ENCODE measurements around the gene IL12RB1.

IL12RB1 gene

GRCh38 chr19:18060472-18060871 lies 26.3 kb downstream of the IL12RB1 start:
- no peak for DNase-seq (ENCODE audit: low read depth)
- TF ChIP-seq, protein P1, sequence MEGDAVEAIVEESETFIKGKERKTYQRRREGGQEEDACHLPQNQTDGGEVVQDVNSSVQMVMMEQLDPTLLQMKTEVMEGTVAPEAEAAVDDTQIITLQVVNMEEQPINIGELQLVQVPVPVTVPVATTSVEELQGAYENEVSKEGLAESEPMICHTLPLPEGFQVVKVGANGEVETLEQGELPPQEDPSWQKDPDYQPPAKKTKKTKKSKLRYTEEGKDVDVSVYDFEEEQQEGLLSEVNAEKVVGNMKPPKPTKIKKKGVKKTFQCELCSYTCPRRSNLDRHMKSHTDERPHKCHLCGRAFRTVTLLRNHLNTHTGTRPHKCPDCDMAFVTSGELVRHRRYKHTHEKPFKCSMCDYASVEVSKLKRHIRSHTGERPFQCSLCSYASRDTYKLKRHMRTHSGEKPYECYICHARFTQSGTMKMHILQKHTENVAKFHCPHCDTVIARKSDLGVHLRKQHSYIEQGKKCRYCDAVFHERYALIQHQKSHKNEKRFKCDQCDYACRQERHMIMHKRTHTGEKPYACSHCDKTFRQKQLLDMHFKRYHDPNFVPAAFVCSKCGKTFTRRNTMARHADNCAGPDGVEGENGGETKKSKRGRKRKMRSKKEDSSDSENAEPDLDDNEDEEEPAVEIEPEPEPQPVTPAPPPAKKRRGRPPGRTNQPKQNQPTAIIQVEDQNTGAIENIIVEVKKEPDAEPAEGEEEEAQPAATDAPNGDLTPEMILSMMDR (conservative IDR thresholded peaks at IDR 0.05; ENCODE audit: control insufficient read depth, insufficient read depth, low read depth, low read length) = no peak
- no peak overlapping the region for H3K4me3 ChIP-seq (ENCODE audit: control insufficient read depth, low read depth, low read length)

DNA sequence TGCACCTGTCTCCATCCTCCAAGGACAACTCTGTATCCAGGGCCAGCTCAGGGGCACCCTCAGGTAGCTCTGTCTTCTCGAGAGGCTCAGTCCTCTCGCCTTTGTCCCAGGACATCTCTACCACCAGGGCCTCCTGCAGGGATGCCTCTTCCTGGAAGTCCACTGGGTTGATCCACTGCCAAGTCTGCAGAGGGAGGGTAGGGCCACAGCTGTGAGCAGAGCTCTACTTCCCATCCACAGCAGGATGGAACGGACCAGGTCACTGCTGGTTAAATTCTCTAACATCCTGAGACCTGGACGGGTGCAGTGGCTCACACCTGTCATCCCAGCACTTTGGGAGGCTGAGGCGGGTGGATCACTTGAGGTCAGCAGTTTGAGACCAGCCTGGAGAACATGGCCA lies 26.8 kb downstream of the IL12RB1 start:
- TF ChIP-seq, protein P1 (conservative IDR thresholded peaks at IDR 0.05; ENCODE audit: control insufficient read depth, insufficient read depth, low read depth, low read length) = no peak
- H3K4me3 ChIP-seq (ENCODE audit: control insufficient read depth, low read depth, low read length) = no peak overlapping the region

DNA sequence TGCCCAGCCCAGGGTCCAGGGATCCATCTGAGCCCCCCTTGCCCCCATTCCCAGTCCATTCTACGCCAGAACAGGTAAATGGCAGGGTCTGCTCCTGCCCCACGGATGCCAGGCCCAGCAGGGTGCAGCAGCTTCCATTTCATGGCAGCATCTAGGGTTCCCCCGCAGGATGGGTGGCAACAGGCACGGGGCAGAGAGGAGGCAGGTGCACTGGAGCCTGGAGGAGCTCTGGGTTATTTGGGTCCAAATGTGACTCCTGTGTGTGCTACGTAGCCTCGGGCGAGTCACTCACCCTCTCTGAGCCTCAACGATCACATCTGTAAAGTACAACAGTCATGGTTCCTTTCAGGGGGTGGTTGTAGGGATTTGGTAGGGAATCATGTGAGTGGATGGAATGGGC lies 27.4 kb downstream of the IL12RB1 start:
- DNase-seq (ENCODE audit: low read depth) = no peak
- TF ChIP-seq, protein P1 (conservative IDR thresholded peaks at IDR 0.05; ENCODE audit: control insufficient read depth, insufficient read depth, low read depth, low read length) = no peak

More for the DNA sequence above, 26.8 kb downstream of the IL12RB1 start:
- DNase-seq (ENCODE audit: low read depth) = no peak

DNA sequence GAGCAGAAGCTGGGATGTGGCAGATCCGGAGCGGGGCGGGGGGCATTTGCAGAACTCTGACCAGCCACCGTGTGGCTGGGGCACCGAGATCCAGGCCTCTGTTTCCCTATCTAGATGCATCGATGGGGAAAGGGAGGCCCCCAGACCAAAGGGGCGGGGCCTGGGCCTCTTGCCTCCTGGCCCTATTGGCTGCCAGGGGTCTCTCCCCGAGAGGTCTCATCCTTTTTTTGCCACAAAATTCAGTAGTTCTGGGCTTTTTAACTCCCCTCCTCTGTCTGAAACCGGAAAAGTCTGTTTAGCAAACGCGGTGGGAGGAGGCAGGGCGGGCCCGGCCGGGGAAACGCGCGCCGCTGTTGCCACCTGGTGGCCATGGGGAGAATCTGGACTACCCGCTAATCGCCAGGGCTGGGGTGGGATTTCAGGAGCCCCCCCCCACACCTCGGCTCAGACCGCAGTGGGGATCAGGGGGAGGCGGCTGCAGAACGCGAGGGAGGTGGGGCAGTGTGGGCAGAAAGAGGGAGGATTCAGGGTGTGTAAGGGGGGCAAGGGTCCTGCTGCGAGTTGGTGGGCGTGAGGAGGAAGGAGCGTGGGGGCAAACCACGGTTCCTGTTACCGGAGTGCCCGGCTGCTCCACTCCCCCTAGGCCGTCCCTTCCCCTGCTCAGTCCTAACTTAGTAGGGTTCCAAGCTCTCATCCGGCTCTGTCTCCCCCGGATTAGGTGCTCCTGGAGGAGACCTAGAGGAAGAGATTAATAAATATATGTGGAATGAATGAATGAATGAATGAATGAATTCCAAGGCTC lies 28.3 kb downstream of the IL12RB1 start:
- peak; percentile 66 for DNase-seq (ENCODE audit: low read depth)
- TF ChIP-seq, protein P1 (conservative IDR thresholded peaks at IDR 0.05; ENCODE audit: control insufficient read depth, insufficient read depth, low read depth, low read length) = peak; percentile 67
- no peak overlapping the region for H3K4me3 ChIP-seq (ENCODE audit: control insufficient read depth, low read depth, low read length)

More for the DNA sequence above, 27.4 kb downstream of the IL12RB1 start:
- H3K4me3 ChIP-seq (ENCODE audit: control insufficient read depth, low read depth, low read length) = no peak overlapping the region

GRCh38 chr19:18057557-18057956 lies 29.2 kb downstream of the IL12RB1 start:
- H3K4me3 ChIP-seq (ENCODE audit: control insufficient read depth, low read depth, low read length) = no peak overlapping the region
- DNase-seq (ENCODE audit: low read depth) = peak; percentile 24
- TF ChIP-seq, protein P1 (conservative IDR thresholded peaks at IDR 0.05; ENCODE audit: control insufficient read depth, insufficient read depth, low read depth, low read length) = no peak

GRCh38 chr19:18055967-18056366 lies 30.8 kb downstream of the IL12RB1 start:
- TF ChIP-seq, protein P1 (conservative IDR thresholded peaks at IDR 0.05; ENCODE audit: control insufficient read depth, insufficient read depth, low read depth, low read length) = no peak
- no peak for DNase-seq (ENCODE audit: low read depth)
- H3K4me3 ChIP-seq (ENCODE audit: control insufficient read depth, low read depth, low read length) = no peak overlapping the region
